Measurements from ENCODE around the gene CNN3.

- TF ChIP-seq CTCF (IDR thresholded peaks at IDR 0.05), result no peak
- TF ChIP-seq POLR2A (IDR thresholded peaks at IDR 0.05), result no peak
Measured at GRCh38 chr1:94851571-94851970, 75.3 kb downstream of the CNN3 start.

Data from right lobe of liver (tissue), 4 donors.